ENCODE measurements around the gene WDR20.

GRCh38 chr14:102140750-102141145, 1.1 kb downstream of the WDR20 start:
- no peak for TF ChIP-seq NFYB (CRISPR knock-in tag; conservative IDR thresholded peaks at IDR 0.05; ENCODE audit: low read depth)
- TF ChIP-seq, protein P1, sequence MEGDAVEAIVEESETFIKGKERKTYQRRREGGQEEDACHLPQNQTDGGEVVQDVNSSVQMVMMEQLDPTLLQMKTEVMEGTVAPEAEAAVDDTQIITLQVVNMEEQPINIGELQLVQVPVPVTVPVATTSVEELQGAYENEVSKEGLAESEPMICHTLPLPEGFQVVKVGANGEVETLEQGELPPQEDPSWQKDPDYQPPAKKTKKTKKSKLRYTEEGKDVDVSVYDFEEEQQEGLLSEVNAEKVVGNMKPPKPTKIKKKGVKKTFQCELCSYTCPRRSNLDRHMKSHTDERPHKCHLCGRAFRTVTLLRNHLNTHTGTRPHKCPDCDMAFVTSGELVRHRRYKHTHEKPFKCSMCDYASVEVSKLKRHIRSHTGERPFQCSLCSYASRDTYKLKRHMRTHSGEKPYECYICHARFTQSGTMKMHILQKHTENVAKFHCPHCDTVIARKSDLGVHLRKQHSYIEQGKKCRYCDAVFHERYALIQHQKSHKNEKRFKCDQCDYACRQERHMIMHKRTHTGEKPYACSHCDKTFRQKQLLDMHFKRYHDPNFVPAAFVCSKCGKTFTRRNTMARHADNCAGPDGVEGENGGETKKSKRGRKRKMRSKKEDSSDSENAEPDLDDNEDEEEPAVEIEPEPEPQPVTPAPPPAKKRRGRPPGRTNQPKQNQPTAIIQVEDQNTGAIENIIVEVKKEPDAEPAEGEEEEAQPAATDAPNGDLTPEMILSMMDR (IDR thresholded peaks at IDR 0.05): no peak
- no peak for TF ChIP-seq CREB1 (CRISPR knock-in tag; IDR thresholded peaks at IDR 0.05)

Data from WTC11 (cell line).